Medulla oblongata (tissue), 1 donor: Measurements from ENCODE around the gene SEMA3C.

ENCODE experiments used
- DNase-seq: peaks from one replicate; pipeline ENCODE4 v3.0.0-alpha.2; 2015; ENCODE audit errors: extremely low spot score

SEMA3C gene

DNA sequence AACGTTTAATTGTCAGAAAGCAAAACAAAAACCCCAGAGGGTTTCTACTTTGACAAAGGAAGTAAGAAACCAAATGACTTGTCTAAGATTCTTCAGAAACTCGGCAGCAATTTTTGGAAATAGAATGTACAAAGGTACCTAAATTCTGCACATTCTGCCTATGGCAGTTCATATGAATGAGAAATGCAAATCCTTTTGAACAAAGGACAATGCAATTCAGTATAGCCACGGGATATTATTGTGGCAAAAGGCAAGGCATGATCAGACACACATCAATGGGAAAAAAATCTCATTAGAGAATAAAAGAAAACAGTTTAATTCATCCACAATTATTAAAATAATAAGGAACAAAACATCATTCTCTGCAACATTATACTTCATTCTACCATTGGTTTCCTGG lies 93.4 kb downstream of the SEMA3C start:
- DNase-seq: peak; percentile 48

DNA sequence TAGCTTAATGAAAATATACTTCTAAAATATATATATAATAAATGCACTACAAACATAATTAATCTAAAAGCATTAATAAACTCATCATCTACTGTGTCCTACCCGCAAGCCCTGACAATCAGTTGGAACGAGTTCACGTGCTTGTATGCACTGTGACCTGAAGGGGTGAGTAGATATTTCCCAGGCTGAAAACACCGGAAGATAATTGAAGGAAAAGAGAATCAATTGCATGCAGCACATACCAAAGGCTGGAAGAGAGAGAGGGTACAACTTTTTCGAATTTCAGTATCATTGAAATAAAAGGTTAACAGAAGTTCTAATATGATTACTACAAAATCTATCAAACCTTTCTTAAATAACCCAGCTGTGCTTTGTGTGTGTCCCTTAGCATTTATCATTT lies 94.6 kb downstream of the SEMA3C start:
- no peak for DNase-seq

DNA sequence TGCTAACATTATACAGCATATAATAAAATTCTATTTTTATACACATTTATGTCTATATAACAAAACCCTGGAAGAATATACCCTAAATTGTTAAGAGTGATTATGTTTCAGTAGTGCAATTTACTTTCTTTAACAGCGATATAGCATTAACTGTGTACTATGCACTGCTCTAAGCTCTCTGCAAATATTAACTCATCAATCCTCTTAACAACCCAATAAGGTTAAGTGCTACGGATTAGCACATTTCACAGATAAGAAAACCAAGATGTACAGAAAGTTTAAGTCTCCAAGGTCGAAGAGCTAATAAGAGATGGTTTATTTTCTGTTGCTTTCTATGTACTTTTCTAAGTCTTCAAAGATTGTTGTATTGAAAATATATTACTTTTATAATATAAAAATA lies 95.8 kb downstream of the SEMA3C start:
- no peak for DNase-seq

DNA sequence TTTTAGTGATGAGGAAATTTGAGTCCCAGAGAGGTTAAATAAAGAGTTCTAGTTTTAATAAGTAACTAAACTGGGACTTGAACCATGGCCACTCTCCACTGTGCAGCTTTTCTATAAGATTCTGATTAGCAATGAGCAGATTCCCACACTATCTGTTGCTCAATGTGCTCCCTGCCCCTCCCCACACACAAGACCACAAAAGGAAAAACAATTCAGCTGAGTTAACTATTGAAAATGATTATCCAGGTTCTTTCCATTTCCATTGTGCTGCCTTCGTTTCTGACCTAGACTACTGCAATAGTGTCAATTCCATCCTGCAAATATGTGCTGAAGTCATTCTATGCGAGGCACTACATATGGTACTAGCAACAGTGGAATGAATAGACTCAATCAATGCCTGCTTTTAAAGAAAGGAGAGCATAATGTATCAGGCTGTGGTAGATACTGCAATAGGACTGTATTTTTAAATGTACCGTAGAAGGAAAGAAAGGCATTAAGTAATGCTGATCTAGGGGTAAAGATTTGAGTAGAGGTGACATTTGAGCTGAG lies 97.0 kb downstream of the SEMA3C start:
- no peak for DNase-seq

DNA sequence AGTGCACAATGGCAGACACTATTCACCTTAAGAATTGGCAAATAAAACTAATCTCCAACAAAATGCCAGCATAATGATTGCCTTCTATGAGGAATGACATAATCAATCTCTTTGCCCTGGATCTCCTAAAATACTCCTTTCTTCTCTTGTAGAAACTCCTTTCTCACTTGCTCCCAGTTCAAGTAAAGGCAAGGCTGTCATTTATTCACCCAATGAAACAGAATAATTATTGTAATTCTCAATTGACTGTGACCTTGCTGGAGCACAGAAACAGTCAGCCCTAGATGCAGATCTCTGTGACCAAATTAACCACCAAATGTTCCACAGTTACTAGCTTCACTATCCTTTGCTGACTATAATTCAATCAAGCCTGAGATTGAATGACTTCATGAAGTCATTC lies 99.3 kb downstream of the SEMA3C start:
- DNase-seq: no peak

DNA sequence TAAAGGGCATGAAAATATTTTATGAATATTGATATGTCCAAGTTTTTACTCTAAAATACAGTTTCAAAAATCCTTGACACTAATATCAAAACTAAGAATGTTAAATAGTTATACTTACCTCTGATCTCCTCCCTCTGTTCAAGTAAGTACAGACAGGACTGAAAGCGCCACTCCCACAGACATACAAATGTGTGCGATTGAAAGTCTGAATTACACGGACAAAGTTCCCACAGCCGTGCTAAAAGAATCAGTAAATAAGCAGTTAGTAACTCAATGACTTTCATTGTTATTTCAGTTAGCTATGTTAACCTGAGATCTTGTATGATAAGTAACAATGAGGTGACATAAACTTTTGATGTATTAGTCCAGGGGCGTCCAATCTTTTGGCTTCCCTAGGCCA lies 100.7 kb downstream of the SEMA3C start:
- no peak for DNase-seq

DNA sequence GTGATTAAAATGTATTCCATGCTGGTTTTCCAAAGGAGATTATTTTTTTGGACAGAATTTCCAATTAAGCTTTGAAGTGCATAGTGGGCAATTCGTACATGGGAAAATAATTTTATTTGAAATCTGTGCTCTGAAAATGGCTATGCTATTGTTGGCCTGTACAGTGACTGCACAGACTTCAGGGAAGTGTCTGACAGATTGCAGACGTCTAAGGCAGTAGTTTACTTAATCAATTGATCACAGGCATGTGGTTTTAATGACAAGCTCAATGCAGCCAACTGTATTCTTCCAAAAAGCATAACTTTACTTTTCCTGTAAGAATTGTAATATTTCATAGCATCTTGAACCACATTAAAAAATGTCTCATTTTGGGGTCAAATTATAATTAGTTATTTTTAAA lies 102.0 kb downstream of the SEMA3C start:
- no peak for DNase-seq

DNA sequence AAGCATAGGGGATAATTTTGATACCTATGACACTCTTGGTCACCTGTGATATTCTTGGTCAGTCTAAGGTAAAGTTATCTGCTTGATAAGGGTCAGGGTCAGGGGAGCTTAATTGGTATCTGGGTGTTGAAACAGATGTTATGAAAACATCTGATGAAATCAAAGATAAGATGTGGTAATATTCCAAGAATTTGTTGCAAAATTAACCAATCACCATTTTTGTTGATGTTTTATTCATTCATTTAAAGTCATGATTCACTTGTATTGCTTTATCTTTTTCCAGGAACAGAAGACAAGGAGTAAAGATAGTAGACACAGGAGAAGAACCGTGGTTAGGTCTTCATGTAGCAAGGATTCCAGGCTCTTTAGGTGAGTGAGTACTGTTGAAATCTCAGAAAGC lies 103.1 kb downstream of the SEMA3C start:
- no peak for DNase-seq

DNA sequence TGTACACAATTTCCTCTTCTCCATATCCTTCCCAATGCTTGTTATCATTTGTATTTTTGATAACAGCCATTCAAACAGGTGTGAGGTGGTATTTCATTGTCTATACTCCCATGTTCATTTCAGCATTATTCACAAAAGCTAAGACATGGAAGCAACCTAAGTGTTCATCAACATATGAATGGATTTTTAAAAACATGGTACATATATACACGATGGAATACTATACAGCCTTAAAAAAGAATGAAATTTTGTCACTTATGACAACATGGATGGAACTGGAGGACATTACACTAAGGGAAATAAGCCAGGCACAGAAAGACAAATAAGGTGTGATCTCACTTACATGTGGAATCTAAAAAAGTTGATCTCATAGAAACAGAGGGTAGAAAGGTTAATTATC lies 109.3 kb downstream of the SEMA3C start:
- DNase-seq: no peak

DNA sequence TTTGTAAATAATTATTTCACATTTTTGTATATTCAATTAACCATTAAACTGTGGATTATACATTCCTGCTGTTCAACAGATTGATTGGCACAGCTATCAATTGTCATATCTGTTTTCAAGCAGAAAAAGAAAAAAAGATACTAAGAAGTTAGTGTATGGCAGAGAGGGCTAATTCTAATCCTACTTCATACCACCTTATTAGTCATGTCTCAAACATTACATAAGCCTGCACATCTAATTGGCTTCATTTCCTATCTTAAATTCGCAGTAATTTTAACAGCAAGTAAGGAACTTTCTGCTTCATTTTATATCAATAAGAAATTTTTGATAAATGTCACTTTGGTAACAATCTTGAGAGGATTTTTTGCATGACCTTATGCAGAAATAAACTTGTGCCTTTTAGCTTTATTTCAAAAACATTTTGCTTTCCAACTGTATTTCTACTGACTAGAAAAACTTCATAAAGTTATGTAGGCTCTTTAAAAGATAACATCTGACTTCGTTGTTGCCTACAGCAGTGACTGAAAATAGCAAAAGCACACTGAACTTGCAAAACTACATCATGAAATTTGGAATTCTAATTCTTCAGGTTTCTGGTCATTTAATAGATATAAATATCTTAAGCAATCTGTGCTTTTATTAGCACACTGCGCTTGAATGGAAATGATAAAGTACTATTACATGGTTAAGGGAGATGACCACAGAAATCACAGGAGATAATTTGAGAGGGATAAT lies 111.5 kb downstream of the SEMA3C start:
- DNase-seq: no peak

DNA sequence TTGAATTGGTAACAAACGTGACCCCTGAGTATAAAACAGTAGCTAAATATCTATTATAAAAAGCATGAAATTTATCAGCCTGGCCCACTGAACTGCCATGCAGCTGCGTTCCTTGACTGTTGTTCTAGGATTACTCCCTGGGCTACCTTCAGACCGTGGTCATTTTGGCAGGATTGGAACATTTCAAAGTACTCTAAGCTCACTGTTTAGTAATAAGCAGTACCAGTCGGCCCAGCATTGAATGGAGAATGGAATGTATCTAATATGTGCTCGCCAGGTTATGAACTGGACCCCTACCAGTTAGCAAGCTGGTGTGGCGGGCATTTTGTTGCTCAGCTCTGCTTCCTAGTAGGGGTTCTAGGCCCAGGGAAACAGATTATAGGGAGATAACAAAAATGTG lies 112.2 kb downstream of the SEMA3C start:
- DNase-seq: no peak

DNA sequence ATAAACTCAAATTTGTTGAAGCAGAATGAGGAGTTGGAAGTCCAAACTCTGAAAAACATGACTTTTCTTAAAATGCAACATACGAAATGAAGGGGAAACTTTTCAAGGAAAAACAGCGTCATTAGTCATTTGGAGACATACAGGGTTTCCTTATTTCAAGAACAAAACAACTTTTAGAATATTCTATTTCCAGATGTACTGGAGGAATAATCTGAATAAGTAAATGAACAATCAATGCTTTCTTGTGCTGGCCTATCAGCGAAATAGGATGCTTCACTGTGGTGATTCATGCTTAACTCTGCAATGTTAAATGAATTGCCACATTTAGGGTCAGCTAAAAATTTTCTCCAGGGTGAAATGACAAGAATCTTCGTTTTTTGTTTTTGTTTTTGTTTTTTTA lies 114.3 kb downstream of the SEMA3C start:
- DNase-seq: no peak

DNA sequence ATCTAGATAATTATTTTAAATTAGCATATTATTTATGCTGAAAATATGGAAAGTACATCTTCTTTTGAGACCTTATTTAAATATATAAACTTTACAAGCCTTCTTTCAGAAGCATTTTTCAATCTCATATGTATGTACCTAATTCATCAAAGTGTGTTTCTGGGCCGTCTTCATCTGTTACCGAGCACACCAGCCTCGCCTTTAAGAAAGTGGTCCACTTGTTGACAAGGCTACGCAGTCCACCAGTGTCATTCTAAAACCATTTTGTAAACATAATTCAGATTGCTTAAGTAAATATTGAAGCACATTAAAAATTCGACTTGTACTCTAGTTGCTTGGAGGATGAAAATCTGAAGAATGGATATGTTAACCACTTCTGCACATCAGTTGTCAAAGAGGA lies 116.3 kb downstream of the SEMA3C start:
- no peak for DNase-seq

DNA sequence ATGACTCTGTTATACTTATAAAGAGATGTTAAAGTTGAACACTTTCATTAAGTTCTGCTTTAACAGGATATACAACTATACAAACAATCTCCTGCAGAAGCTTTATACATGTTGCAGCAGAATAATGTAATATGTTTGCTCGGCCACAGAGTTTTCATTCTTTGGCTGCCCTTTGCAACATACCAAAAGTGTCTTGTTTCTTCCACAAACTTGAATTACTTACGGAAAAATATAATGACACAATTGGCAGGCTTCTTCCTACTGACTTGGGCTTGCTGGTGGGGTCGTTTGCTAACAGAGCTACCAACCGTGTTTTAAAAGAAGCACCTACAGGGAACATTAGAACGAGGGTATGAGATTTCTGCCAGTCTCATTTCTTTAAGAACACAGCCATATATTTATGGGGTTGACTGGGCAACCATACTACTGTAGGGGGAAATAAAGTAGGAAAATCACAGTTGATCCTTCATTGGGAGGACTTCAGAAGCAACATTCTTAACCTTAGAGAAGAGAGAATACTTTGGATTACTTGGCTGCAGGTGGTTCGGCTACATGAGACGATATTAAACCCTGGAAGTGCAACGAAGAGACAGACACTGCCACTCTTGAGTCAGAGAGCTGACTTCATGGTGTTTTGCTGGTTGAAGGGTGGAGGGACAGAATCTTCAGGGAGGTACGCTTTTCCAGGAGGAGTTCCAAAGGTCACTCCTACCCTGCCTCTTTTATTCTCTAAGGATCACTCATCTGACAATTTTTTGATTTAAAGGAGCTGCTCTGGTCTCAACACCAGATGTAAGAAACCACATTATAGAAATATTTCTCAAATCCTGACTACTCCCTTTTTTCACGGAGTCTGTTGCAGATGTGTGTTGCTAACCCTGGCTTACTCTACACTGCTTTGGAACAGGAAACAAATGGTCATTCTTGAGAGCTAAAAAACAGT lies 123.9 kb downstream of the SEMA3C start:
- no peak for DNase-seq

DNA sequence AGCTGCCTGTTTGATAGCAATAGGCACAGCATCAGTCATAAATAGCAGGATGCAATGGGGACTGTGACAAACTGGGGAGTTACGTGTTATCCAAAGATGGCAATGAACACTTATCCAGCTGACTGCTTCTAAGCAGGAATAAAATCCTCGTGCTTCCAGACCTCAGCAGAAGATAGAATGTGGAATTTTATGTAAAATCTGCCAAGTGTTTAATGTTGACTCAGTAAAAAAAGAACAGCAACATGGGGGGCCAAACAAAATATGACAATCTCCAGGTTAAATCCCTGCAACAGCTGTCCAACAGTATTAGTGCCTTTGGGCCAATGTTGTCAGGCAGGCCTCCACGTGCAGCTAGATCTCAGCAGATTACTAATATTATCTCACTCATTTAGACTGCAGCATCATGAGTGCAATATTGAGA lies 127.3 kb downstream of the SEMA3C start:
- DNase-seq: peak; percentile 22

DNA sequence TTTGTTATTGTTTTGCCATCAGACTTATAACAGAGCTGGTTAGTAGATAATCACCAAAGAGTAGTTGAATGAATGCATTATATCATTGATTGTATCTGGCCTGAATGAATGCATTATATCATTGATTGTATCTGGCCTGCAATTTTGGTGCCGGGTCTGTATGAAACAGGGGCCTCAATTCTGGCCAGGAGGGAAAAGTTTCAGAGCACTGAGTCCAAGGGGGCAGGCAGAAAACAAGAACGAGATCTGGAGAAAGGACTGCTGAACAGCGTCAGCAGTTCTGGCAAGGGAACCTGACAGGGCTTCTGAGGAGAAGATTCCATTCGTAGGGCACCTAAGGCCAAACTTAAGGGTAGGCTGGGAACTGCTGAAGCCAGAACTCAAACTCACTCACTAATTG lies 128.0 kb downstream of the SEMA3C start:
- DNase-seq: no peak

DNA sequence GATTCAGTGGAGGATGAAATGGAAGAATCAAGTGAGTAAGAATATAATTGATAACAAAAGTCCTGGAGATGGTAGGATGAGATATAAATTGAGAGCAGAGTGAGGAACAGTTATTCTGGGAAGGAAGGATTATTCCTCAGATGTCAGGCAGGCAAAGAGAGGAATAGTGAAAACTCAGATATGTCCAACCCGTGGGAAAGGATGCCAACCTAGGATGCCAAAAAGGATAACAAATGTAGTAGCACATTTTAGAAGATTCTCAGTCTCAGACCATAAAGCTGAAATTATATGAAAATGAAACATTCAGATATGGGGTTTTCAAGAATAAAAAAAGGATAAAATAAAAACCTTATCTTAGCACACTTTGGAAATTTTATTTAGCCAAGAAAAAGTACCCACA lies 131.1 kb downstream of the SEMA3C start:
- DNase-seq: no peak

DNA sequence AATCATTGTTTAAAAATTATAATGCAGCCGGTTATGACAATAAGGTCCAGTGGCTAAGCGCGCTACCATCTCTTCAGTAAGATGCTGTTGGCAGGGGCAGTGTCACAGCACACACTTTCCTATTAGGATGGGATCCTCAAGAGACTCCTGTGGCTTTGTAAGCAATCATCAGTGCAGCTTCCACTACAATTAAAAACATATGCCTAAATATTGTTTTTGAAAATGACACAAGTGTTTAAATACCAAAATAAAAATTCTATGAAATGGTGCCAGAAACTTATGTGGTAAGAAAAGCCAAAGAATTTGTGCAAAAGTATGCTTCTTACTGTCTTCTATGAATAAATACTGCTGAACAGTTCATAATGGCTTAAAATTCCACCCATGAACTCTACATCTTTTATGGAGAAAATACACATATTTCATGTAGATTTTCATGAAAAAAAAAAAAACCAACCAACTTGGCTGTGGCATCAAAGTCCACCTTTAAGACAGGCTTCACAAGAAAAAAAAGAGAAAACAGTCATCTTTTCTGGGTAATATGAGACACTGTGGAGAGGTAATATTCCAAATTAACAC lies 132.8 kb downstream of the SEMA3C start:
- no peak for DNase-seq

DNA sequence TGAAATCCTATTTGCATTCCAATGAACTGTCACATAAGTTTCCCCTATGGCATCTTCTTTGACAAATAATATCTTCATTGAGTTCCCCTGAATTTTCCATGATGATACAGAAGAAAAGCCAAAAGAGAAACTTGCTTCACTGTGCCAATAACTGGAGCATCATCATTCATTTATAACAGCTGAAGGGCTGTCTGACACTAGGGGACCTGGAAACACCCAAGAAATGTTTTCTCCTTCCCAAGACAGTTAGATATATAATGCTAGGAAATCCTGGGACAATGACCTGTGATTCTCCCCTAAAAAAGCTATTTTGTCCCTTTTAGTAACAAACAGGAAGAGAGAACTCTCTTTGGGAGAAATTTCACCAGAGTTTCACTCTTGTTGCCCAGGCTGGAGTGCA lies 133.6 kb downstream of the SEMA3C start:
- no peak for DNase-seq

DNA sequence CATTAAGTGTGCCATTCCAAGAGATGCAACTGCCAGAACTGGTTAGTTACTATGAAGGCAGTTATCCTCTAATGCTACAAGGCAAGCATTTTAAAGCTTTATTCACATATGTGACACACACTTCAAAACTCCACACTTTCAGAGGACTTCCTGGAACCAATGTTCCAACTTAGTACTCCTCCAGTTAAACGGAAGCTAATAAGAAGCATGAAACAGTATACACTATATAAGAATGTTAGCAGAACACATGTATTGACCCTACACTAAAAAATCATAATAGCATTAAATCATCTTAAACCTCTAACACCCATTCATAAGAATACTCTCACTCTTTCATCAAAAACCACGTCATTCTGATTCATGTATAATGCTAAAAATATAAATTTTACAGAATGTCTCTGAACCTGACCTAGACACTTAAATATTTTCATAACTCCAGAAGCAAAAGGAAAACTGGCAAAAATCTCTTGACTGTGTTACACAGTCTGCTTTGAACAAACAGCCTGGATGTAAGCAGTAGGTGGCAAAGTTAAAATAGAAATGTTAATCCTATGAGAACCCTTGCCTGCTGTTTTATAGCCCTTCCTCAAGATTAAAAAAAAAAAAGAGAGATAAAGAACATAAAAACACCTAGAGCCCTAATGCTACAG lies 135.0 kb downstream of the SEMA3C start:
- no peak for DNase-seq

DNA sequence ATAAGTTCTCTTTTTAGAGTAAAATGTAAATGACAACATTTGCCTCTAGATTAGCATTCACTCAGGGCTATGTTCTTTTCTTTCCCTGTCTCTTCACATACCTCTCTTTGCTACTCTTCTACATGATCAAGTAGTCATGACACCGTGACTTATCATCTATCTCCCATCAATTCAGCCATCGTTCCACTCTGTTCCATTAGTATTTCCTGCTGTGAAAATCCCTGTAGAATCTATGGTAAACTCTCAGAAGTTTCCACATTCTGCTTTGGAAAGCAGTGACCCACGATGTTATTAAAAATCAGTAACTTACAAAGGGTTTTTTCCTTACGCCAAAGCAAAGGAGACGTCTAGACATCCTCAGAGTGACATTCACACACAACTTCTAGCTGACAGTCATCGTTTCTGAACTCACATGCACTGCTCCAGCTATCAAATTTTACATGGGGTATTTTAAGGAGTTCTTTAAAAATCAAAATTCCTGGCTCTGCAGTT lies 135.6 kb downstream of the SEMA3C start:
- no peak for DNase-seq

DNA sequence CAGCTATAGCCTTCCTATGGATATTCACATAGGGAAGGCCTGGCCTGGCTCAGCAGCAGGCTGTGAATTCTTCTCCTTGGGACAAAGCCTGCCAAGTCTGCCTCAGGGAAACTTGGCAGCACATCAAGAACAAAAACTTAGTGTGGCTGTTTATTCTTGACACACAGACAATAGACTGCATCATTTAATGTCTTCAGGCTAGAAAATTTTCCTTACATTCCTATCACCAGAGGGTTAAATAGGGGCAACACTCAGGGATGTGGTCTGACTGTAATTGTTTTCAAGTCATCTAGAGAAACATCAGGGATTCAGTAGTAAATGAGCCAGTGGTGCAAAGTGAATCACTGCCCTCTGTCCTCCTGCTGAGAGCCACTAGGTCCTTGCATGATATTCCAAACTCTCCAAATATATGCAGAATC lies 137.3 kb downstream of the SEMA3C start:
- DNase-seq: peak; percentile 69
